ENCODE data around the gene PPP1R9B. TPM values are rescaled to one million over a fixed set of nuclear protein-coding genes. Genes with fewer than 3 reads are reported as not detected.

The PPP1R9B gene
- total and polyA plus RNA-seq, 4 donors = 0.90 to 26.1 (median 7.1) TPM

GRCh38 chr17:50147841-50148225, 2.6 kb downstream of the PPP1R9B start (continued):
- TF ChIP-seq CTCF (IDR thresholded peaks at IDR 0.05; ENCODE audit: low read depth, low read length, missing input control) (no peak), FOXA1 (IDR thresholded peaks at IDR 0.05) (no peak), ATF3 (IDR thresholded peaks at IDR 0.05) (no peak)

GRCh38 chr17:50146927-50147665, 3.4 kb downstream of the PPP1R9B start:
- WGBS = 43% methylated on average over 15 of the region's 15 CpGs

GRCh38 chr17:50146230-50146926, 4.1 kb downstream of the PPP1R9B start:
- H3K4me1 ChIP-seq (ENCODE audit: control insufficient read depth in 4 of 4, insufficient read depth in 4 of 4, low read length in 3 of 4) = peaks cover 27 to 62% (median 57%) of the 10 kb centered on the region in 4 donors
- TF ChIP-seq MAX (IDR thresholded peaks at IDR 0.05) = no peak
- peak; percentile 47 to 60 for TF ChIP-seq HNF4A (conservative IDR thresholded peaks at IDR 0.05)
- peak in 1 of 2 donors; percentile 27 for TF ChIP-seq RXRA (IDR thresholded peaks at IDR 0.05)
- H3K9ac ChIP-seq (ENCODE audit: low read depth in 1 of 2, low read length in 2 of 2) = no peak overlapping the region
- peak overlapping the region; percentile 74 to 80 for H3K27ac ChIP-seq (ENCODE audit: low read depth in 1 of 2, low read length in 2 of 2)
- no peaks in the 10 kb centered on the region for H3K9me3 ChIP-seq (ENCODE audit: control insufficient read depth in 4 of 4, low read length in 3 of 4)
- no peak for DNase-seq (ENCODE audit: low spot score)
- H3K27me3 ChIP-seq (ENCODE audit: control insufficient read depth in 4 of 4, insufficient read depth in 4 of 4, low read length in 3 of 4) = no peaks in the 10 kb centered on the region
- peak overlapping the region in 2 of 3 donors; percentile 13 to 73 for H3K4me3 ChIP-seq (ENCODE audit: low read depth in 1 of 3, low read length in 3 of 3)
- H3K36me3 ChIP-seq (ENCODE audit: control insufficient read depth in 4 of 4, insufficient read depth in 3 of 4, low read depth in 1 of 4, low read length in 3 of 4) = peaks cover 0 to 11% (median 2%) of the 10 kb centered on the region in 4 donors
- 77% methylated on average over 10 of the region's 10 CpGs for WGBS

More at GRCh38 chr17:50146927-50147665, 3.4 kb downstream of the PPP1R9B start:
- no peak for DNase-seq (ENCODE audit: low spot score)
- TF ChIP-seq JUND (IDR thresholded peaks at IDR 0.05) (no peak), RXRA (IDR thresholded peaks at IDR 0.05) (peak; percentile 40 to 88), CTCF (IDR thresholded peaks at IDR 0.05; ENCODE audit: low read depth, low read length, missing input control) (peak; percentile 4), HNF4A (conservative IDR thresholded peaks at IDR 0.05) (peak in 1 of 2 donors; percentile 32), RAD21 (IDR thresholded peaks at IDR 0.05) (no peak), SP1 (IDR thresholded peaks at IDR 0.05) (peak; percentile 17)
- Histone ChIP-seq H3K4me1 (ENCODE audit: control insufficient read depth in 4 of 4, insufficient read depth in 4 of 4, low read length in 3 of 4) (peaks cover 27 to 67% (median 60%) of the 10 kb centered on the region in 4 donors), H3K27me3 (ENCODE audit: control insufficient read depth in 4 of 4, insufficient read depth in 4 of 4, low read length in 3 of 4) (no peaks in the 10 kb centered on the region), H3K4me3 (ENCODE audit: low read depth in 1 of 3, low read length in 3 of 3) (peak overlapping the region in 2 of 3 donors; percentile 70 to 73), H3K36me3 (ENCODE audit: control insufficient read depth in 4 of 4, insufficient read depth in 3 of 4, low read depth in 1 of 4, low read length in 3 of 4) (peaks cover 0 to 7% (median 1%) of the 10 kb centered on the region in 4 donors), H3K9me3 (ENCODE audit: control insufficient read depth in 4 of 4, low read length in 3 of 4) (no peaks in the 10 kb centered on the region), H3K27ac (ENCODE audit: low read depth in 1 of 2, low read length in 2 of 2) (peak overlapping the region; percentile 74 to 80), H3K9ac (ENCODE audit: low read depth in 1 of 2, low read length in 2 of 2) (peak overlapping the region; percentile 30 to 56)

Measured in liver (tissue), 9 donors.